Raji (cell line): ENCODE results near the gene NOL4L.
A peak's percentile ranks its signal among the peaks of the same experiment; 100 is the strongest.

Source experiments
- POLR2A ChIP-seq: IDR thresholded peaks from 2 replicates; pipeline ENCODE4 v1.6.1; 2011; ENCODE audit warnings: low read depth, low read length, control low read depth; ENCODE audit not compliant: insufficient read depth

The NOL4L gene

GRCh38 chr20:32535953-32536823 is 48.9 kb downstream of the NOL4L start:
- TF ChIP-seq POLR2A: no peak

GRCh38 chr20:32535316-32535952 is 49.7 kb downstream of the NOL4L start:
- TF ChIP-seq POLR2A: no peak

- 0 out of 2 replicates have a peak, but pooled peaks have one; percentile 20 for TF ChIP-seq POLR2A
Observed at GRCh38 chr20:32534661-32535240, 50.4 kb downstream of the NOL4L start.

- no peak for TF ChIP-seq POLR2A
Observed at GRCh38 chr20:32533732-32534131, 51.4 kb downstream of the NOL4L start.

GRCh38 chr20:32532246-32532645 is 52.9 kb downstream of the NOL4L start:
- no peak for TF ChIP-seq POLR2A

DNA sequence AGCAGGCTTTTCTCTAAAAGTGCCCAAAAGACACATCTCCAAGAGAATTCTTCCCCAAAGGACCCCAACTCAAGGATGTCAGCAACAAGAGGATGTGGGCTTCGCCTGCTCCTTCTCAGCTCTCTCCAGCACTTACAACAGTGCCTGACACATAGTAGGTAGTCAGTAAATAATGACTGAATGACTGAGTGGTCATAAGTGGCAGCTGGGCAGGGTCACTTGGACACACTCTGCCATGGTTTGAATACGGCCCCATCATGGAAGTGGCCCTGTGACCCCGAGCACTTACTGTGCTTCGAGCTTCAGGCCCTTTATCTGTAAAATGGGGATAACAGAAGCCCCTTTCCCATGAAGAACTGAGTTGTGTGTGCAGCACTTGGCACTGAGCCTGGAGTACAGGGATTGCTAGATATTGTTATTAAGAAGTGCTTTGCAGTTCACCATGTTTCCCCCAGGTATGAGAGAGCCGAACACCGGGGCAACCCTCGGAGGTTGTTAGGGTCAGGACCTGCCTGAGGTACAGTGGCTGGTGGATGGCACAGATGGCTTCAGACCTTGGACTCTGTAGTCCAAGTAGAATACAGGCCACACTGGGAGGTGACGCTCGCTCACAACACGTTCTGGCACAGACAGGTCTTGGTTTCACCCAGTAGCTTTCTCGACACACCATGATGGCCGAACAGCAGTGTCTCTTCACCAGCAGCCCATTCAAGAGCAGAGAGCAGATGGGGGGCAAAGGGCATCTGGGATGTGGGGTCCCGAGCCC is 56.0 kb downstream of the NOL4L start:
- no peak for TF ChIP-seq POLR2A

DNA sequence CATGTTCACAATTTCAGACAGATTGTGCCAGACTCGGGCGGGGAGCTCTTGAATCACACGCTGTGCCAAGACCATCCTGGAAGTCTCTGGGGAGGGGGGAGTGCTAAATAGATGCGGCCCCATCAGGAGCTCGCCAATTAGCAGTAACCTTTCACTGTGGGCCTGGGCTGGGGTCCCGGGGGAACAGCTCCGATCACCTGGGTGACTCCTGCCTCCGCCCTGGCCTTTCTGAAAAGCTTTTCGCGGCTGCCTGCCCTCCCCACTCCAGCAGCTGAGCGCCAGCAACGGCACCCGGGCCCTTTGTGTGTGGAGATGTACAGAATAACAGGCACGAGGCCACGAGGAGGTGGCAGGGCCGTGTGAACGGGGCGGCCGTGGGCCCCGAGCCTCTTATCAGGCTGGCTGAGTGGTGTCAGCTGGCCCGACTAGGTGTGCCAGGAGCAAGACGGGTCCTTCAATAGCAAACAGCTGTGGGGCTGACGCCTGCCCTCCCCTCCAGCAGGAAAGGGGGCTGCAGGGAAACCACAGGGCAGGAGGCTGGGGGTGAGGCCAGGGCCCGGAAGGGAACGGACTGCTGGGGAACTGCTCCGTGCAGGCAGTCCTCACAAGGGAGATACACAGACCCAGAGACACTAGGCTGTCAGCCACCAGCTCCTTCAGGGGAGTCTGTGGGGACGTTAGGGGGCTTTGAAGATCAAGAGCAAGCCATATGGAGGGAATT is 56.8 kb downstream of the NOL4L start:
- no peak for TF ChIP-seq POLR2A

- TF ChIP-seq POLR2A: no peak
Observed at GRCh38 chr20:32527447-32528055, 57.6 kb downstream of the NOL4L start.

GRCh38 chr20:32527052-32527446 is 58.1 kb downstream of the NOL4L start:
- TF ChIP-seq POLR2A: no peak

- no peak for TF ChIP-seq POLR2A
Observed at GRCh38 chr20:32526541-32526940, 58.6 kb downstream of the NOL4L start.

- TF ChIP-seq POLR2A: no peak
Observed at GRCh38 chr20:32526125-32526524, 59.0 kb downstream of the NOL4L start.

DNA sequence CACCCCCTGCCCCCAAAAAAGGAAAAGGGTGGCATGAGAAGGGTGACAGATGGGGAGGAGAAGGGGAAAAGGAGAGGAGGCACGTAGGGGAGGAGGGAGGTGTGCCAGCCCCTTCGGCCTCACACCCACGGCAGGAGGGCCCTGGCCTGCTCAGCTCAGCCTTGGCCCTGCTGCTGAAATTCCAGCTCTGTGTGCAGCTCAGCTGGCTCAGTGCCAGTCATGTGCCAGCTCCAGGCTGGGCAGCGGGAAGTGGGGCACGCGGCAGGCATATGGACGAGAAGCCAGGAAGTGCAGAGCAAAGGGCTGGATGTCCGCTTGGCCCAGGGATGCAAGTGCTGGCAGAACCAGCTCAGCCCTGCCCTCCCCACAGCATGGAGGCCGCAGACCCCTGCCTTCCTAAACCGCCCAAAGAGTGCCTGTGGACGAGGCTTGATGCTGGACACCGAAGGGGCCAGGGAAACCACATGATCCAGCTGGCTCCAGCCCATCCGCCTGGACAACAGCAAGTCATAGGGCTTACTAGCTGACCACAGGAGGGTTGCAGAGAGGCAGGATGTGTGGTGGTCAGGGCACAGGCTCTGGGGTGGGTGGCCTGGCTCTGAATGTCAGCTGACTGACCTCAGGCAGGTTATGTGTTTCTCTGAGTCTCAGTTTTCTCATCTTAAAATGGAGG is 60.2 kb downstream of the NOL4L start:
- no peak for TF ChIP-seq POLR2A

DNA sequence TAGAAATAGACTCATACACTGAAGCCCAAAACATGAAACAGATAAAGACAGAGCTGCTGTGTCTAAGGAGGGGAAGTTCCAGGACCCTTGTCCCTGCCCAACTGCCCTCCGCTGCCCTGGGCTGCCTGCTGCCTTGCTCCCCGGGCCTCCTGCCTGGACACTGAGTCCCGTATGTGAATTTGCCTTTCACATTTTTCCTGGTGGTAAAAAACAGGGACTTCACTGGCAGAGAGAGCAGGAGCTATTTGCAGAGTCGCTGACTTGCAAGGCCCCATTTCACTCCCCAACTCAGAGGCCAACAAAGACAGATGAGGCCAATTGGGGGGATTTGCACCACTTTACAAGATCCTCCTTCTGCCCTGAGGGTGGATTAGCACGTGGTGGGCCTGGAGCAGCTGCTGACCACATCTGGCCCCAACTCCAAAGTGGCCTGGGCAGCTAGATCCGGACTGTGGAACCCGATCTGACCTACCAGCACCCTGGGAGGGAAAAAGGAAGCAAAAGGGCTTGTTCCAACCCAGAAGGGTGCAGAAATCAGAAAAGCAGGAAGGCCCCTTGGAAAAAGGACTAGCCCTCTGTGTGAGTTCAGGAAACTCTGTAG is 61.4 kb downstream of the NOL4L start:
- no peak for TF ChIP-seq POLR2A
